Measurements from ENCODE around the gene FLVCR2. TPM values are rescaled to one million over a fixed set of nuclear protein-coding genes. Genes with fewer than 3 reads are reported as not detected.

Gene FLVCR2
- total and polyA plus RNA-seq, 2 of the 13 experiments (the other 11 are each of a cell fraction or from before 2014, with no cell fraction given), result 9.9 to 10.5 TPM

DNA sequence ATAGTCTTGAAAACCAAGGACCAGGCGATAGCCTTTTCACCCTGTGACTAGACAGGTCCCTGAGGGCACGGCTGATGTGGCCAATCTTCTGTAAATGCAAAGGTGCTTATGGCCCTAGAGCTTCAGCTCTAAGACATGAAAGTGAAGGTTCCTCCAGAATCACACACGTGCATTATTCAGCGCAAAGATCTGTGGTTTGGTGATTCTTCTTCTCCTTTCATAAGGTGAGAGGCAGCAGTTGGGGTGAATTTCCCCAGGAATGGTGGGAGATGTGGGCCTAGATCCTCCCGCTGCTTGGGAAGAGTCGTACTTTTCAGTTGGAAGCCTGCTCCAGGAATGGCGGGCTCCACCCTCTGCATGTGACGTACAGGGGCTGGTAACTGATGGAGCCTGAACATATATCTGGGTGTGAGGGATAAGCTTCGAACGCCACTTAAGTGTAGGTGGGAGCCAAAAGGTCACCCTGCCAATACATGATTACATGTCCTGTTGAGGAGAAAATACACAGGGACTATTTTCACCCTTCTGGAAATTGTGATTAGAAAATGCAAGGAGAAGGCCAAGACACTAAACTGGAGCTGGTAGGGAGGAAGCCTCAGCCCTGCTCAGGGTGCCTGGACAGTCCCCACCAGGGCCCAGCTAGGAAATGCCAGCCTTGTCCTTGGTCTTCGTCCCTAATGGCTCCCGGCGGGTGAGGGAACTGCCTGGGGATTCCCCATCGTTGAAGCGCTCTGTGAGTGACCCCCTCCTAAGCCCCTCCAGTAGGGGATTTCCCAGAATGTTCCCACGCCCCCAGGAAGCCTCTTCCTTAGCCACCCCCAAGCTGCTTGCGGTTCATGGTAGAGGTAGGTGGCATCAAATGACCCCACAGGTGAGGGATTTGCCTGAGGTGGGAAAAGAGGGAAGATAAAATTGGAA lies 38.6 kb upstream of the FLVCR2 start (continued):
- TF ChIP-seq ZNF75D (CRISPR knock-in tag; IDR thresholded peaks at IDR 0.05; ENCODE audit: borderline replicate concordance) (no peak), PAX8 (CRISPR knock-in tag; IDR thresholded peaks at IDR 0.05; ENCODE audit: borderline replicate concordance) (no peak), ARHGAP35 (CRISPR knock-in tag; IDR thresholded peaks at IDR 0.05; ENCODE audit: borderline replicate concordance) (no peak), CCAR2 (optimal IDR thresholded peaks at IDR 0.05; ENCODE audit: low read depth, low read length) (no peak), ZKSCAN8 (CRISPR knock-in tag; IDR thresholded peaks at IDR 0.05; ENCODE audit: borderline replicate concordance) (no peak), GATAD2A (CRISPR knock-in tag; IDR thresholded peaks at IDR 0.05) (no peak; the same call in 1 of the 2 replicates), TBX2 (CRISPR knock-in tag; IDR thresholded peaks at IDR 0.05; ENCODE audit: borderline replicate concordance) (peak; percentile 35; the same call in 1 of the 2 replicates), ZNF44 (CRISPR knock-in tag; IDR thresholded peaks at IDR 0.05) (no peak), SRY (CRISPR knock-in tag; IDR thresholded peaks at IDR 0.05) (no peak), RXRA (CRISPR knock-in tag; IDR thresholded peaks at IDR 0.05) (no peak; the same call in 1 of the 2 replicates), GTF2F1 (IDR thresholded peaks at IDR 0.05; ENCODE audit: low read length) (no peak), NCOA2 (CRISPR knock-in tag; IDR thresholded peaks at IDR 0.05) (no peak), IRX3 (CRISPR knock-in tag; IDR thresholded peaks at IDR 0.05; ENCODE audit: borderline replicate concordance, low read depth) (no peak), ZNF124 (CRISPR knock-in tag; IDR thresholded peaks at IDR 0.05) (no peak), FOXJ3 (CRISPR knock-in tag; IDR thresholded peaks at IDR 0.05; ENCODE audit: borderline replicate concordance) (no peak), NR2F6 (IDR thresholded peaks at IDR 0.05) (no peak), NR2F6 (CRISPR knock-in tag; IDR thresholded peaks at IDR 0.05) (no peak), SSRP1 (CRISPR knock-in tag; IDR thresholded peaks at IDR 0.05) (no peak), HOXD1 (CRISPR knock-in tag; IDR thresholded peaks at IDR 0.05) (no peak), ZNF264 (CRISPR knock-in tag; IDR thresholded peaks at IDR 0.05) (no peak), ZZZ3 (CRISPR knock-in tag; IDR thresholded peaks at IDR 0.05; ENCODE audit: borderline replicate concordance) (no peak)
- TF ChIP-seq, protein P1, sequence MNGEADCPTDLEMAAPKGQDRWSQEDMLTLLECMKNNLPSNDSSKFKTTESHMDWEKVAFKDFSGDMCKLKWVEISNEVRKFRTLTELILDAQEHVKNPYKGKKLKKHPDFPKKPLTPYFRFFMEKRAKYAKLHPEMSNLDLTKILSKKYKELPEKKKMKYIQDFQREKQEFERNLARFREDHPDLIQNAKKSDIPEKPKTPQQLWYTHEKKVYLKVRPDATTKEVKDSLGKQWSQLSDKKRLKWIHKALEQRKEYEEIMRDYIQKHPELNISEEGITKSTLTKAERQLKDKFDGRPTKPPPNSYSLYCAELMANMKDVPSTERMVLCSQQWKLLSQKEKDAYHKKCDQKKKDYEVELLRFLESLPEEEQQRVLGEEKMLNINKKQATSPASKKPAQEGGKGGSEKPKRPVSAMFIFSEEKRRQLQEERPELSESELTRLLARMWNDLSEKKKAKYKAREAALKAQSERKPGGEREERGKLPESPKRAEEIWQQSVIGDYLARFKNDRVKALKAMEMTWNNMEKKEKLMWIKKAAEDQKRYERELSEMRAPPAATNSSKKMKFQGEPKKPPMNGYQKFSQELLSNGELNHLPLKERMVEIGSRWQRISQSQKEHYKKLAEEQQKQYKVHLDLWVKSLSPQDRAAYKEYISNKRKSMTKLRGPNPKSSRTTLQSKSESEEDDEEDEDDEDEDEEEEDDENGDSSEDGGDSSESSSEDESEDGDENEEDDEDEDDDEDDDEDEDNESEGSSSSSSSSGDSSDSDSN (CRISPR knock-in tag; IDR thresholded peaks at IDR 0.05), result no peak
- TF ChIP-seq, protein P2, sequence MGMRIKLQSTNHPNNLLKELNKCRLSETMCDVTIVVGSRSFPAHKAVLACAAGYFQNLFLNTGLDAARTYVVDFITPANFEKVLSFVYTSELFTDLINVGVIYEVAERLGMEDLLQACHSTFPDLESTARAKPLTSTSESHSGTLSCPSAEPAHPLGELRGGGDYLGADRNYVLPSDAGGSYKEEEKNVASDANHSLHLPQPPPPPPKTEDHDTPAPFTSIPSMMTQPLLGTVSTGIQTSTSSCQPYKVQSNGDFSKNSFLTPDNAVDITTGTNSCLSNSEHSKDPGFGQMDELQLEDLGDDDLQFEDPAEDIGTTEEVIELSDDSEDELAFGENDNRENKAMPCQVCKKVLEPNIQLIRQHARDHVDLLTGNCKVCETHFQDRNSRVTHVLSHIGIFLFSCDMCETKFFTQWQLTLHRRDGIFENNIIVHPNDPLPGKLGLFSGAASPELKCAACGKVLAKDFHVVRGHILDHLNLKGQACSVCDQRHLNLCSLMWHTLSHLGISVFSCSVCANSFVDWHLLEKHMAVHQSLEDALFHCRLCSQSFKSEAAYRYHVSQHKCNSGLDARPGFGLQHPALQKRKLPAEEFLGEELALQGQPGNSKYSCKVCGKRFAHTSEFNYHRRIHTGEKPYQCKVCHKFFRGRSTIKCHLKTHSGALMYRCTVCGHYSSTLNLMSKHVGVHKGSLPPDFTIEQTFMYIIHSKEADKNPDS (CRISPR knock-in tag; IDR thresholded peaks at IDR 0.05), result no peak
- TF ChIP-seq, protein P3, sequence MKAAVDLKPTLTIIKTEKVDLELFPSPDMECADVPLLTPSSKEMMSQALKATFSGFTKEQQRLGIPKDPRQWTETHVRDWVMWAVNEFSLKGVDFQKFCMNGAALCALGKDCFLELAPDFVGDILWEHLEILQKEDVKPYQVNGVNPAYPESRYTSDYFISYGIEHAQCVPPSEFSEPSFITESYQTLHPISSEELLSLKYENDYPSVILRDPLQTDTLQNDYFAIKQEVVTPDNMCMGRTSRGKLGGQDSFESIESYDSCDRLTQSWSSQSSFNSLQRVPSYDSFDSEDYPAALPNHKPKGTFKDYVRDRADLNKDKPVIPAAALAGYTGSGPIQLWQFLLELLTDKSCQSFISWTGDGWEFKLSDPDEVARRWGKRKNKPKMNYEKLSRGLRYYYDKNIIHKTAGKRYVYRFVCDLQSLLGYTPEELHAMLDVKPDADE (CRISPR knock-in tag; IDR thresholded peaks at IDR 0.05), result no peak
- TF ChIP-seq, protein P4, sequence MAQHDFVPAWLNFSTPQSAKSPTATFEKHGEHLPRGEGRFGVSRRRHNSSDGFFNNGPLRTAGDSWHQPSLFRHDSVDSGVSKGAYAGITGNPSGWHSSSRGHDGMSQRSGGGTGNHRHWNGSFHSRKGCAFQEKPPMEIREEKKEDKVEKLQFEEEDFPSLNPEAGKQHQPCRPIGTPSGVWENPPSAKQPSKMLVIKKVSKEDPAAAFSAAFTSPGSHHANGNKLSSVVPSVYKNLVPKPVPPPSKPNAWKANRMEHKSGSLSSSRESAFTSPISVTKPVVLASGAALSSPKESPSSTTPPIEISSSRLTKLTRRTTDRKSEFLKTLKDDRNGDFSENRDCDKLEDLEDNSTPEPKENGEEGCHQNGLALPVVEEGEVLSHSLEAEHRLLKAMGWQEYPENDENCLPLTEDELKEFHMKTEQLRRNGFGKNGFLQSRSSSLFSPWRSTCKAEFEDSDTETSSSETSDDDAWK (CRISPR knock-in tag; IDR thresholded peaks at IDR 0.05), result no peak

Data from HepG2 (cell line).